Left lobe of liver (tissue), 2 donors: ENCODE measurements around the gene MS4A1. TPM values are rescaled to one million over a fixed set of nuclear protein-coding genes. Genes with fewer than 3 reads are reported as not detected.
"Not testable (repeated sequence)": the region's sequence is repeated elsewhere in the genome, so short reads cannot be mapped to it uniquely, and the experiment has no call there.

Experiments used
- ATAC-seq: fragments of 200-7000 bp; cut with Tn5 transposase; one replicate; pipeline ENCODE4 v1.9.1; 2020; ENCODE audit warnings: mild to moderate bottlenecking, moderate library complexity
- DNase-seq: peaks from one replicate; pipeline ENCODE4 v3.0.0-alpha.2; 2020; ENCODE audit warnings: low spot score
- total RNA-seq: library from RNA; stranded (reverse); gene quantifications from one replicate; pipeline ENCODE4 v1.2.1, GENCODE V29; 2021
- donor health status: DM: no; HTN: no; CAD: no; lungs with moderate emphysema.
- donor health status: DM: no; HTN: yes; CAD: no.

Gene MS4A1
- 0.40 TPM for total RNA-seq

DNA sequence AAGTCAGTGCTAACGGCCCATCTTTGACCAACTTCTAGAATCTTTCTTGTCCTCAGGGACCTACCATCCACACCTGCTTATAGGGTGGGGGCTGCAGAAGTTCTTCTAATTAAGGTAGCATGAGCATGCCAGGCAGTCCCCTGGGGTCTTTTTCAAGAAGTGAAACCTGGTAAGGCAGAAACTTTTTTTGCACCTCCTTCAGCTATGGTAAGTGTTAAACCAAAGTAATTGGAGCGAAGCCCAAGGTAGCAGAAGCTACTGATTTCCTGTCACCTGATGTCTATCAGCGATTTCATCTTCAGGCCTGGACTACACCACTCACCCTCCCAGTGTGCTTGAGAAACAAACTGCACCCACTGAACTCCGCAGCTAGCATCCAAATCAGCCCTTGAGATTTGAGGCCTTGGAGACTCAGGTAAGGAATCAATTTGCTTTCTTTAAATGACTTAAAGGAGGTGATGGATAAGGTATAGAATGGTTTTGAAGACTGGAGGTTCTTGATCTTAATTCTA lies at the start of gene MS4A1:
TSS of gene MS4A1 (plus strand) at position 317 of the 512 bp plus-strand sequence. CDS start 6,528 bp downstream, outside the sequence.
- DNase-seq = no peak
- no peak for ATAC-seq

- DNase-seq (no peak), ATAC-seq (no peak)
Observed at GRCh38 chr11:60420015-60420414, 35.6 kb upstream of the MS4A1 start.

DNA sequence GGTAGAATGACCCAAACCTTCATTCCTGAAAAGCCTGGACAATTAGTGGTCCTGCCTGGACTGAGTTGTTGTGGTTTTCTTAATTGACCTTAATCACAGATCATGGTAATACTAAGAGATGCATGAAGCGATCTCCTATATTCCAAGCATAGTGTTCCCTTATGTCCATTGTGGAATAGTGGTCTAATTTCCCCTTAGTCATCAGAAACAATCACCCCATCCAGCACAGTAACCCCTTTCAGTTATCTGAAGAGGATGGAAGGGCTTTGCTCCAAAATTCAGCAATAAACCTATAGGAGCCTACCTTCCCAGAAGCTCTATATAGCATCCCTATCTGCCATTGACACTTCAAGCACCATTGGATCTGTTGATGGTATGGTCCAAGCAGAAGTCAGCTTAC lies 33.0 kb upstream of the MS4A1 start:
- ATAC-seq = no peak
- DNase-seq = no peak

- DNase-seq (no peak), ATAC-seq (no peak)
Observed at GRCh38 chr11:60428517-60428916, 27.1 kb upstream of the MS4A1 start.

DNA sequence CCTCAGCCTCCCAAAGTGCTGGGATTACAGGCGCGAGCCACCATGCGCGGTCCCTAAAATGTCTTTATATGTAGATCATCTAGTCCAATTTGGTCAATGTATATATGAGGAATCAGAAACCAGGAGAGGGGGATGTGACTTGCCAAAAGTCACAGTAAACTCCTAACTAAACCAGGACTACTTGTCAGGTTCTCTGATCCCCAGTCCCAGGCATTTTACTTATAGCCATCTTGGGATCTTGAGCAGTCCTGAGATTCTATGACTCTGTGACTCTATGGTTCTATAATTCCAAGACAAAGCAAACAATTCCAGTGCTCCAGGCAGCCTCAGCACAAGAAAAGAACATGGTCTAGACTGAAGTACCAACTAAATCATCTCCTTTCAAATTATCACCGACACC lies 26.4 kb upstream of the MS4A1 start, which contains the start of gene MS4A5:
TSS of gene MS4A5 (plus strand) at position 301 of the 400 bp plus-strand sequence. CDS start 103 bp downstream, outside the sequence.
- ATAC-seq = no peak
- DNase-seq = no peak

DNA sequence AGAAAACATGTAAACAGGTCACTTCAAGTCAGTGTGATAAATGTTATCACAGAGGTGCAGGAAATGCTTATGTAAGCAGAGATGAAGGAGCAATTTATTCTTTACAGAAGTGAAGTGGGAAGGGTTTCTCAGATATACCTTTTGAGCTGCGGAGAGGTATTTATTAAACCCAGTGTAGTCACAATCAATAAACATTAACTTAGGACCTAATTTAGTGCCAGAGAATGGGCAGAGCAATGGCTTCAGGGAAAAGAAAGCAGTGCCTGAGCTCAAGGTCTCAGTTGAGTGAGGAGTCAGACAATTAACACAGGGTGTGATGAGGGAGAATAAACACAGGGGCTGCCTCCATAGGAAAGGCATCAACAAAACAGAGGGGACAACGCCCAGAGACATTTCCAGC lies 24.4 kb upstream of the MS4A1 start:
- no peak for DNase-seq
- ATAC-seq = no peak

DNA sequence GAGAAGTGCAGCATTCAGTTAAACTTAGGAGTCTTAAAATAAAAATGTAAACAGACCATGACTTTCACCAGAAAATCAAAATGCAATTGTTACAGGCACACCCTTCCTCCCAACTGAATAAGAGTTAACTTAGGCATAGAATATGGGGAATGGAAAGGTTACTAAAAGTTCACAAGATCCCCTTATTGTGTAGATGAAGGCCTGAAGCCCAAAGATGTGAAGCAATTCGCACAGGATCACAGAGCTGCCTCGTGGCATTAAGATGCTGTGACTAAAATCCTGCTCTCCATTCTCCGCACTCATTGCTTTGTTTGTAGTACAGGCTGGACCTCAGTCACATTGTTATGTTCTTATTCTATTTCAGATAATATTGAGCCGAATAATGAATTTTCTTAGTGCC lies 22.2 kb upstream of the MS4A1 start:
- no peak for ATAC-seq
- no peak for DNase-seq

GRCh38 chr11:60447070-60447469 lies 8.6 kb upstream of the MS4A1 start:
- DNase-seq (no peak), ATAC-seq (no peak)

- ATAC-seq (no peak), DNase-seq (no peak)
Observed at GRCh38 chr11:60447846-60448245, 7.8 kb upstream of the MS4A1 start.

DNA sequence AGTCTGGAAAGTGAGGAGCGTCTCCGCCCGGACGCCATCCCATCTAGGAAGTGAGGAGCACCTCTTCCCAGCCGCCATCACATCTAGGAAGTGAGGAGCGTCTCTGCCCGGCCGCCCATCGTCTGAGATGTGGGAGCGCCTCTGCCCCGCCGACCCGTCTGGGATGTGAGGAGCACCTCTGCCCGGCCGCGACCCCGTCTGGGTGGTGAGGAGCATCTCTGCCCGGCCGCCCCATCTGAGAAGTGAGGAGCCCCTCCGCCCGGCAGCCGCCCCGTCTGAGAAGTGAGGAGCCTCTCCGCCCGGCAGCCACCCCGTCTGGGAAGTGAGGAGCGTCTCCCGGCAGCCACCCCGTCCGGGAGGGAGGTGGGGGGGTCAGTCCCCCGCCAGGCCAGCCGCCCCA lies 4.5 kb upstream of the MS4A1 start:
- DNase-seq, ATAC-seq: not testable (repeated sequence)

- no peak for ATAC-seq
Observed at GRCh38 chr11:60454212-60454611, 1.4 kb upstream of the MS4A1 start.

DNA sequence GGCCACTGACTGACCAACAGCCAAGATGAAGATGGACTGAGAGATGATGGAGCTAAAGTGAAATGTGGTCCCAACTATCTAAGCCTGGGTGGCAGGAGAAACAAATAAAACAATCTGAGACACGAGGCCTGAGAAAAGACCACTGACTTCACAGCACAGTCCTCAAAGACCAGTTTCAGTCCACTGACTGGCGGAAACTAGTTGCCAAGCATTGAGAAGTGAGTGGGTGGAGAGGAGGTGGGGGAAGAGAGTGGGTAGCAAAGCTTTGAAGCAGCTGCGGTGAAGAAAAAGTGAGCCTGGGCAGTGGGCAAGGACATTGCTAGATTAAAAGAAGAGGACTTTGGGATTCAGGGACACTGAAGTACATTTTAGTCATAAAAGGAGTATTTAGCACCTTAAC lies 1.9 kb downstream of the MS4A1 start:
- no peak for ATAC-seq
- no peak for DNase-seq

More at GRCh38 chr11:60454212-60454611, 1.4 kb upstream of the MS4A1 start:
- DNase-seq = no peak

DNA sequence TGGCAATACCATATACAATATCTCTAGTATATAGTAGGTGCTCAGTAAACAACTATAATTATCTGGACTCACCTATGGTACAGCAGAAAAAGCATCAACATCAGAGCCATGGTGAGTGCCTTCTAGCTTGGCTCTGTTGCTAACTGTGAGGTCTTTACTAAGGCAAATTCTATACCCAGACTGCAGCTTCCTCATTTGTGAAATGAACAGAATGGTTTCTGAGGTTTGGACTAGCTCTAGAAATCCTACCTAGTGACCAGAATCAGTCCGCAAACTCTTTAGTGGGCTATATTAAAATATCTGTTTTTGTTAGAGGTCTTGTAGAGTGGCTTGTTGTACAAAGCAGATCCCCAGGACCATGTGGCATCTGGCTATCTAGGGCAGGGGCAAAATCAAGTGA lies 3.7 kb downstream of the MS4A1 start:
- DNase-seq = no peak
- ATAC-seq = no peak

- DNase-seq (no peak), ATAC-seq (no peak)
Observed at GRCh38 chr11:60468829-60469228, 13.2 kb downstream of the MS4A1 start.

GRCh38 chr11:60469723-60470122 lies 14.1 kb downstream of the MS4A1 start:
- ATAC-seq (no peak), DNase-seq (no peak)

GRCh38 chr11:60477035-60477445 lies 21.4 kb downstream of the MS4A1 start:
- ATAC-seq (no peak), DNase-seq (no peak)

- no peak for DNase-seq
- ATAC-seq = peak; percentile 37
Observed at GRCh38 chr11:60482361-60482760, 26.7 kb downstream of the MS4A1 start.

GRCh38 chr11:60485987-60486386 lies 30.3 kb downstream of the MS4A1 start:
- ATAC-seq = peak; percentile 86
- DNase-seq = no peak

DNA sequence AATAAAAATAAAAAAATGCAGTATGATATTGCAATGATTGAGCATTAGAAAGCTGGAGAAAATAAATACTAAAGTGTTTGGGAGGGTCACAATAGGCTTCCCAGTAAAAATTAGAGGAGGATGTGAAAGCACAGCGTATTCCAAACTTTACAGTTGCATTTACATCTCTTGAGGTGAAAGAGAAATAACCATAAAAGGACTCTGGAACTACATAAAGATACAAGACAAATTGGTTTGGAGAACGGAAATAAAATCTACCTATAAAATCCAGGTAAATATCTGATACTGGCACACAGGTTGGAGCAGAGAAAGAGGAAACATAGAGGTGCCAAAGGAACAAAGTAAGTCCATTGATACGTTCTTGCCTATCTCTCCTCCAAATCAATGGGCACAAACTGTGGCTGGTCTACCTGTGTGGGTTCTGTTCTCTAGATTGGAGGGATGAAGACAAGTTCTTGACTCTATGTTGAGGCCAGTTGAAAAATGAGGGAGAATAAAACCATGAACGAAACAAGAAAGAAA lies 36.9 kb downstream of the MS4A1 start, which contains the start of gene MS4A12:
TSS of gene MS4A12 (plus strand) at position 291 of the 522 bp plus-strand sequence. CDS start 4,541 bp downstream, outside the sequence.
- DNase-seq (no peak), ATAC-seq (no peak)

GRCh38 chr11:60493454-60493853 lies 37.8 kb downstream of the MS4A1 start:
- DNase-seq = no peak
- ATAC-seq = no peak

- no peak for ATAC-seq
Observed at GRCh38 chr11:60498399-60498798, 42.8 kb downstream of the MS4A1 start.

GRCh38 chr11:60498853-60499252 lies 43.2 kb downstream of the MS4A1 start:
- no peak for ATAC-seq
- DNase-seq = no peak

More at GRCh38 chr11:60498399-60498798, 42.8 kb downstream of the MS4A1 start:
- DNase-seq = no peak
